Gastrocnemius medialis (tissue), 4 donors: ENCODE data around the gene AGRN. TPM values are rescaled to one million over a fixed set of nuclear protein-coding genes. Genes with fewer than 3 reads are reported as not detected.

ENCODE experiments used
- ATAC-seq, 2 donors: fragments of 150-250 bp; one replicate each; pipeline ENCODE4 v1.9.1; 2016
- DNase-seq, 2 donors: peaks; one replicate each; pipeline ENCODE4 v3.0.0-alpha.2; 2019
- H3K27ac ChIP-seq, 4 donors: fragments of 200-600 bp; sonication (generic); 1 replicate in 1 of 4; 2 replicates in 3 of 4; pipeline ENCODE4 v1.5.1; 2016 to 2018; ENCODE audit warnings: mild to moderate bottlenecking in 2 of 4, moderate library complexity in 1 of 4
- H3K27me3 ChIP-seq, 3 donors: fragments of 200-600 bp; sonication (generic) in 2 of 3; 1 replicate in 1 of 3; 2 replicates in 2 of 3; pipeline versions ENCODE4 v1.5.1 to v1.6.0; 2016 to 2019; ENCODE audit warnings: mild to moderate bottlenecking in 1 of 3, moderate library complexity in 1 of 3
- H3K36me3 ChIP-seq, 2 donors: fragments of 200-600 bp; sonication (generic) in 1 of 2; one replicate each; pipeline ENCODE4 v1.5.1; 2017 to 2018
- H3K4me1 ChIP-seq, 2 donors: fragments of 200-600 bp; sonication (generic) in 1 of 2; one replicate each; pipeline ENCODE4 v1.5.1; 2016 to 2017; ENCODE audit warnings: mild to moderate bottlenecking in 2 of 2
- H3K4me3 ChIP-seq, 4 donors: fragments of 200-600 bp; sonication (generic) in 3 of 4; 1 replicate in 1 of 4; 2 replicates in 3 of 4; pipeline ENCODE4 v1.5.1; 2016 to 2019; ENCODE audit warnings: mild to moderate bottlenecking in 2 of 4
- H3K9me3 ChIP-seq, 3 donors: fragments of 200-600 bp; sonication (generic) in 2 of 3; 1 replicate in 1 of 3; 2 replicates in 2 of 3; pipeline ENCODE4 v1.5.1; 2016 to 2019
- POLR2A ChIP-seq, 2 donors: fragments of 450-650 bp; IDR thresholded peaks; one replicate each; pipeline ENCODE4 v1.6.1; 2017; ENCODE audit warnings: antibody characterized with exemption in 2 of 2, mild to moderate bottlenecking in 2 of 2, moderate library complexity in 2 of 2
- in situ Hi-C, 4 donors: fragments of 200-750 bp; cut with MboI; loops; one replicate each; pipeline versions ENCODE4 v1.15.0 to v1.8.0; 2017; ENCODE audit warnings: low sequenced_read_pairs in 4 of 4
- intact Hi-C: fragments of 100-400 bp; cut with DNase I; formaldehyde crosslinking; loops from one replicate; pipeline ENCODE4 v1.15.1; 2023; ENCODE audit warnings: low total_unique reads
- total RNA-seq, 4 donors: library from RNA; depleted of rRNA; stranded (reverse); fragments of >200 nt; gene quantifications; one replicate each; pipeline versions ENCODE4 v1.1.0 to v1.2.3, GENCODE V29; 2016
- TF ChIP-seq, protein P1 (sequence below), 5 experiments: fragments of 450-650 bp in 3 of 5; fragments of 200-600 bp in 2 of 5; sonication (generic) in 2 of 5; IDR thresholded peaks in 4 of 5; conservative IDR thresholded peaks in 1 of 5; 1 replicate in 4 of 5; 2 replicates in 1 of 5; pipeline ENCODE4 v1.5.1; 2016 to 2019; ENCODE audit warnings: antibody characterized with exemption in 5 of 5, mild to moderate bottlenecking in 3 of 5, moderate library complexity in 3 of 5

AGRN gene
- total RNA-seq, 4 donors from 2014 or later = 2.0 to 3.8 (median 3.1) TPM

DNA sequence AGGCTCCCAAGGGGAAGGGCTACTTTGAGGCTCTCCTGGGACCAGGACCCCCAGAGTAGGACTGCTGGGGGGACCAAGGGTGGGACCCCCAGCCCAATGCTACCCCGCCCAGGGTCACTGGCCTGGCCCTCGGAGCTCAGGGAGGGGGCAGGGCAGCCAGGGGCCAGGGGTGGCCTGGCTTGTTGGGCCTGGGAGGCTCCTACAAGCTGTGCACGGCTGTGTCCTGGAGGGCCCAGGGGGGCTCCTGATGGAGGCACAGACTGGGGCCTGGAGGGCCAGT lies 22.3 kb upstream of the AGRN start:
- Histone ChIP-seq H3K27ac (no peak overlapping the region), H3K27me3 (peaks cover 4 to 11% (median 7%) of the 10 kb centered on the region in 3 donors), H3K9me3 (no peaks in the 10 kb centered on the region), H3K36me3 (no peaks in the 10 kb centered on the region), H3K4me3 (peak overlapping the region in 1 of 4 donors; percentile 63), H3K4me1 (peaks cover 0 to 3% of the 10 kb centered on the region in 2 donors)
- intact Hi-C loops (no loop called here), in situ Hi-C loops (no loop called here)
- ATAC-seq (no peak), DNase-seq (no peak)
- TF ChIP-seq, protein P1, sequence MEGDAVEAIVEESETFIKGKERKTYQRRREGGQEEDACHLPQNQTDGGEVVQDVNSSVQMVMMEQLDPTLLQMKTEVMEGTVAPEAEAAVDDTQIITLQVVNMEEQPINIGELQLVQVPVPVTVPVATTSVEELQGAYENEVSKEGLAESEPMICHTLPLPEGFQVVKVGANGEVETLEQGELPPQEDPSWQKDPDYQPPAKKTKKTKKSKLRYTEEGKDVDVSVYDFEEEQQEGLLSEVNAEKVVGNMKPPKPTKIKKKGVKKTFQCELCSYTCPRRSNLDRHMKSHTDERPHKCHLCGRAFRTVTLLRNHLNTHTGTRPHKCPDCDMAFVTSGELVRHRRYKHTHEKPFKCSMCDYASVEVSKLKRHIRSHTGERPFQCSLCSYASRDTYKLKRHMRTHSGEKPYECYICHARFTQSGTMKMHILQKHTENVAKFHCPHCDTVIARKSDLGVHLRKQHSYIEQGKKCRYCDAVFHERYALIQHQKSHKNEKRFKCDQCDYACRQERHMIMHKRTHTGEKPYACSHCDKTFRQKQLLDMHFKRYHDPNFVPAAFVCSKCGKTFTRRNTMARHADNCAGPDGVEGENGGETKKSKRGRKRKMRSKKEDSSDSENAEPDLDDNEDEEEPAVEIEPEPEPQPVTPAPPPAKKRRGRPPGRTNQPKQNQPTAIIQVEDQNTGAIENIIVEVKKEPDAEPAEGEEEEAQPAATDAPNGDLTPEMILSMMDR (IDR thresholded peaks at IDR 0.05 in 4 of 5, conservative IDR thresholded peaks at IDR 0.05 in 1 of 5) = no peak
- no peak for TF ChIP-seq POLR2A (IDR thresholded peaks at IDR 0.05)

- peaks cover 4 to 11% (median 7%) of the 10 kb centered on the region in 3 donors for H3K27me3 ChIP-seq
- intact Hi-C loops = no loop called here
- H3K36me3 ChIP-seq = no peaks in the 10 kb centered on the region
- in situ Hi-C loops = no loop called here
- H3K4me1 ChIP-seq = peaks cover 0 to 3% of the 10 kb centered on the region in 2 donors
- ATAC-seq = no peak
- TF ChIP-seq, protein P1 (IDR thresholded peaks at IDR 0.05 in 4 of 5, conservative IDR thresholded peaks at IDR 0.05 in 1 of 5) = no peak
- no peak for TF ChIP-seq POLR2A (IDR thresholded peaks at IDR 0.05)
- peak overlapping the region in 3 of 4 donors; percentile 34 to 79 (median 63) for H3K4me3 ChIP-seq
- H3K27ac ChIP-seq = no peak overlapping the region
- DNase-seq = no peak
- no peaks in the 10 kb centered on the region for H3K9me3 ChIP-seq
These were observed 21.8 kb upstream of the AGRN start for GRCh38 chr1:997993-998744.

DNA sequence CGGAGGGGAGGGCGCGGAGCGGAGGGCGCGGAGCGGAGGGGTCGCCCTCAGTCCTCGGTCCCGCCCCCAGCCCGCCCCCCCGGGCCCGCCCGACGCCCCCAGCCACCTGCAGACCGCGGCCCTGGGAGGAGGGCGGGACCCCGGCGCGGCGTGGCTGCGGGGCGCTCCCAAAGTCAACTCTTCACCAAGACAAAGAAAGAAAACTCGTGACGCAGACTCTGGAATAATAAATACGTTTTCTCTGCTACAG lies 21.2 kb upstream of the AGRN start:
- Histone ChIP-seq H3K4me3 (peak overlapping the region; percentile 34 to 85 (median 71)), H3K9me3 (no peaks in the 10 kb centered on the region), H3K27ac (peak overlapping the region in 2 of 4 donors; percentile 84 to 89), H3K4me1 (peaks cover 0 to 3% of the 10 kb centered on the region in 2 donors), H3K36me3 (no peaks in the 10 kb centered on the region), H3K27me3 (peaks cover 4 to 11% (median 7%) of the 10 kb centered on the region in 3 donors)
- no peak for TF ChIP-seq POLR2A (IDR thresholded peaks at IDR 0.05)
- TF ChIP-seq, protein P1 (IDR thresholded peaks at IDR 0.05 in 4 of 5, conservative IDR thresholded peaks at IDR 0.05 in 1 of 5) = no peak
- ATAC-seq (no peak), DNase-seq (no peak)
- in situ Hi-C loops (no loop called here), intact Hi-C loops (no loop called here)

- DNase-seq (no peak), ATAC-seq (peak; percentile 4 to 5)
- H3K9me3 ChIP-seq = no peaks in the 10 kb centered on the region
- in situ Hi-C loops = no loop called here
- H3K4me1 ChIP-seq = peaks cover 0 to 3% of the 10 kb centered on the region in 2 donors
- no peaks in the 10 kb centered on the region for H3K36me3 ChIP-seq
- H3K27me3 ChIP-seq = peaks cover 4 to 11% (median 7%) of the 10 kb centered on the region in 3 donors
- peak overlapping the region; percentile 57 to 85 (median 71) for H3K4me3 ChIP-seq
- no peak for TF ChIP-seq POLR2A (IDR thresholded peaks at IDR 0.05)
- TF ChIP-seq, protein P1 (IDR thresholded peaks at IDR 0.05 in 4 of 5, conservative IDR thresholded peaks at IDR 0.05 in 1 of 5) = no peak
- H3K27ac ChIP-seq = peak overlapping the region; percentile 84 to 92 (median 89)
- intact Hi-C loops = no loop called here
These were observed 20.8 kb upstream of the AGRN start for GRCh38 chr1:998995-999724.
